Neural progenitor cell (in vitro differentiated cells): ENCODE results near the gene NEO1. TPM values are rescaled to one million over a fixed set of nuclear protein-coding genes. Genes with fewer than 3 reads are reported as not detected.

Source experiments
- DNase-seq: peaks from one replicate; pipeline ENCODE4 v3.0.0-alpha.2; 2016; ENCODE audit warnings: low spot score
- H2AFZ ChIP-seq: fragments of 200-600 bp; sonication (generic); replicated peaks from 2 replicates; pipeline ENCODE4 v1.6.1; 2016; ENCODE audit warnings: antibody characterized with exemption
- H3F3A ChIP-seq: fragments of 200-600 bp; sonication (generic); 2 replicates; pipeline ENCODE4 v1.6.1; 2016; ENCODE audit warnings: antibody characterized with exemption, low read depth
- H3K27ac ChIP-seq: fragments of 200-600 bp; sonication (generic); 2 replicates; pipeline ENCODE4 v1.5.1; 2016; ENCODE audit warnings: mild to moderate bottlenecking
- H3K27me3 ChIP-seq: fragments of 200-600 bp; sonication (generic); 2 replicates; pipeline ENCODE4 v1.6.1; 2016; ENCODE audit warnings: mild to moderate bottlenecking, moderate library complexity
- H3K36me3 ChIP-seq: fragments of 200-600 bp; sonication (generic); 2 replicates; pipeline ENCODE4 v1.5.1; 2016
- H3K4me1 ChIP-seq: fragments of 200-600 bp; sonication (generic); 2 replicates; pipeline ENCODE4 v1.6.1; 2016; ENCODE audit warnings: mixed run types
- H3K4me2 ChIP-seq: fragments of 200-600 bp; sonication (generic); 2 replicates; pipeline ENCODE4 v1.6.1; 2016
- H3K4me3 ChIP-seq: fragments of 200-600 bp; sonication (generic); 2 replicates; pipeline ENCODE4 v1.5.1; 2016
- H3K79me2 ChIP-seq: fragments of 200-600 bp; sonication (generic); 2 replicates; pipeline ENCODE4 v1.6.1; 2016; ENCODE audit warnings: low read depth
- H3K9ac ChIP-seq: fragments of 200-600 bp; sonication (generic); 2 replicates; pipeline ENCODE4 v1.6.1; 2016
- H3K9me3 ChIP-seq: fragments of 200-600 bp; sonication (generic); 2 replicates; pipeline ENCODE4 v1.5.1; 2016; ENCODE audit warnings: low read depth
- H4K20me1 ChIP-seq: fragments of 200-600 bp; sonication (generic); 2 replicates; pipeline ENCODE4 v1.6.1; 2016; ENCODE audit warnings: low read depth
- H3K27ac Mint-ChIP-seq: 3 replicates; pipeline ENCODE4 v1.8.0; 2021; ENCODE audit warnings: mixed read lengths
- H3K27me3 Mint-ChIP-seq: 2 replicates; pipeline ENCODE4 v1.8.0; 2022; ENCODE audit warnings: low read depth, mild to moderate bottlenecking, inconsistent platforms, moderate library complexity, mixed read lengths; ENCODE audit not compliant: insufficient read depth
- H3K36me3 Mint-ChIP-seq: 3 replicates; pipeline ENCODE4 v1.8.0; 2021; ENCODE audit warnings: mixed read lengths
- H3K4me1 Mint-ChIP-seq: 3 replicates; pipeline ENCODE4 v1.8.0; 2021; ENCODE audit warnings: mixed read lengths
- H3K4me3 Mint-ChIP-seq: 3 replicates; pipeline ENCODE4 v1.8.0; 2021; ENCODE audit warnings: mild to moderate bottlenecking, moderate library complexity, mixed read lengths
- H3K9me3 Mint-ChIP-seq: 3 replicates; pipeline ENCODE4 v1.8.0; 2020; ENCODE audit warnings: mixed read lengths
- EZH2 ChIP-seq: fragments of 200-600 bp; sonication (generic); IDR thresholded peaks from 2 replicates; pipeline ENCODE4 v1.6.1; 2017; ENCODE audit warnings: antibody characterized with exemption, mild to moderate bottlenecking, moderate library complexity
- EZH2phosphoT487 ChIP-seq: fragments of 200-600 bp; sonication (generic); IDR thresholded peaks from 2 replicates; pipeline ENCODE4 v1.6.1; 2017; ENCODE audit warnings: antibody characterized with exemption
- total RNA-seq: library from RNA; depleted of rRNA; stranded (reverse); fragments of >200 nt; gene quantifications from 2 replicates; pipeline ENCODE4 v1.2.3, GENCODE V29; 2015; ENCODE audit warnings: low replicate concordance
- TF ChIP-seq, protein P1 (sequence below): fragments of 200-600 bp; sonication (generic); IDR thresholded peaks from 2 replicates; pipeline ENCODE4 v1.5.1; 2017; ENCODE audit warnings: antibody characterized with exemption, mild to moderate bottlenecking

Gene NEO1
- total RNA-seq, 1 donor from 2014 or later, result 77.9 TPM

DNA sequence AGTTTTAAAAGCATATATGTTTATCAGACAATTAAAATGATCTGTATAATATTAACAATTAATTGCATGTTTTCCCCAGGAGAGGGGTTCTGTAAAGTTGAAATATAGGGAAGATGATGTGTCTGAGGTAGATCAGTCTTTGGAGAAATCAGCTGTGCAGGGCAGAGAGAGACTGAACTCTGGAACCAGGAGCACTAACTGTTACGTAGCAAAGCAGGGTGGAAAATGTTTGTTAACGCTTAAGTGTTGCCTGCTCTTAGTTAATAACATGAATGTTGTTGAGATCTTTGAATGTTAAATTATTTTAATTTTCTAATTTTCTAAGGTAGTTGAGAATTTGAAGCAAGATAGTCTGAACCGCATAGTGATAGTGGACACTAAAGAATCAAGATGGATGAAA lies 57.5 kb downstream of the NEO1 start:
- Mint-ChIP-seq H3K27ac (no peak overlapping the region), H3K36me3 (no peaks in the 10 kb centered on the region), H3K4me3 (no peak overlapping the region), H3K4me1 (peaks cover 10% of the 10 kb centered on the region), H3K27me3 (no peaks in the 10 kb centered on the region), H3K9me3 (no peaks in the 10 kb centered on the region)
- H3K36me3 ChIP-seq, result no peaks in the 10 kb centered on the region
- H3K4me3 ChIP-seq, result no peak overlapping the region
- H4K20me1 ChIP-seq, result peaks cover 60% of the 10 kb centered on the region
- no peak overlapping the region for H3K27ac ChIP-seq
- no peak overlapping the region for H3K4me2 ChIP-seq
- peaks cover 19% of the 10 kb centered on the region for H3K4me1 ChIP-seq
- H3K9ac ChIP-seq, result no peak overlapping the region
- TF ChIP-seq EZH2, result no peak
- TF ChIP-seq, protein P1, sequence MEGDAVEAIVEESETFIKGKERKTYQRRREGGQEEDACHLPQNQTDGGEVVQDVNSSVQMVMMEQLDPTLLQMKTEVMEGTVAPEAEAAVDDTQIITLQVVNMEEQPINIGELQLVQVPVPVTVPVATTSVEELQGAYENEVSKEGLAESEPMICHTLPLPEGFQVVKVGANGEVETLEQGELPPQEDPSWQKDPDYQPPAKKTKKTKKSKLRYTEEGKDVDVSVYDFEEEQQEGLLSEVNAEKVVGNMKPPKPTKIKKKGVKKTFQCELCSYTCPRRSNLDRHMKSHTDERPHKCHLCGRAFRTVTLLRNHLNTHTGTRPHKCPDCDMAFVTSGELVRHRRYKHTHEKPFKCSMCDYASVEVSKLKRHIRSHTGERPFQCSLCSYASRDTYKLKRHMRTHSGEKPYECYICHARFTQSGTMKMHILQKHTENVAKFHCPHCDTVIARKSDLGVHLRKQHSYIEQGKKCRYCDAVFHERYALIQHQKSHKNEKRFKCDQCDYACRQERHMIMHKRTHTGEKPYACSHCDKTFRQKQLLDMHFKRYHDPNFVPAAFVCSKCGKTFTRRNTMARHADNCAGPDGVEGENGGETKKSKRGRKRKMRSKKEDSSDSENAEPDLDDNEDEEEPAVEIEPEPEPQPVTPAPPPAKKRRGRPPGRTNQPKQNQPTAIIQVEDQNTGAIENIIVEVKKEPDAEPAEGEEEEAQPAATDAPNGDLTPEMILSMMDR, result no peak
- no peak for TF ChIP-seq EZH2phosphoT487
- H2AFZ ChIP-seq, result no peak overlapping the region
- no peaks in the 10 kb centered on the region for H3K27me3 ChIP-seq
- H3F3A ChIP-seq, result peaks cover 4% of the 10 kb centered on the region
- H3K79me2 ChIP-seq, result peaks cover 99% of the 10 kb centered on the region
- H3K9me3 ChIP-seq, result no peaks in the 10 kb centered on the region
- DNase-seq, result no peak

GRCh38 chr15:73110201-73110600 lies 57.9 kb downstream of the NEO1 start:
- Histone ChIP-seq H3K79me2 (peaks cover 99% of the 10 kb centered on the region), H3K4me2 (no peak overlapping the region), H3K4me1 (peaks cover 19% of the 10 kb centered on the region), H3K27ac (no peak overlapping the region), H3F3A (peaks cover 4% of the 10 kb centered on the region), H4K20me1 (peaks cover 57% of the 10 kb centered on the region), H3K9me3 (no peaks in the 10 kb centered on the region), H3K36me3 (no peaks in the 10 kb centered on the region), H2AFZ (no peak overlapping the region), H3K4me3 (no peak overlapping the region), H3K9ac (no peak overlapping the region), H3K27me3 (no peaks in the 10 kb centered on the region)
- H3K4me3 Mint-ChIP-seq, result no peak overlapping the region
- H3K27me3 Mint-ChIP-seq, result no peaks in the 10 kb centered on the region
- H3K9me3 Mint-ChIP-seq, result no peaks in the 10 kb centered on the region
- no peak for DNase-seq
- TF ChIP-seq, protein P1, result no peak
- no peak for TF ChIP-seq EZH2phosphoT487
- TF ChIP-seq EZH2, result no peak
- no peak overlapping the region for H3K27ac Mint-ChIP-seq
- peaks cover 10% of the 10 kb centered on the region for H3K4me1 Mint-ChIP-seq
- H3K36me3 Mint-ChIP-seq, result no peaks in the 10 kb centered on the region

DNA sequence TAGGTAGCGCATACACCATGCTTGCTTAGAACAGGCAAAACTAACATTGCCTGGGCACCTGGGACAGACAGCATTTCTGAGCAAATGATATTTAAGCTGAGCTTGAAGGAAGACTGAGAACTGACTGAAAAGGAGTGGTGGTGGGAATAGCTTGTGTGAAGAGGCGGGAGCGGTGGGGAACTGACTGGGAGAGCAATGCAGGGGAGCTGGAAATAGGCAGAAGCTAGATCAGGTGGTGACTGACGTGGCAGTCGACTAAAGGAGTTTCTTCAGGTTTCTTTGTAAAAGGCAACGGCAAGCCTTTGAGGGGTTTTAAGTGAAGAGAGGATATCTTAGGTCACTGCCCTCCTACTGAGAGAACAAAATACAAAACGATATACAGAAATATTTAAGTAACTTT lies 61.8 kb downstream of the NEO1 start:
- Mint-ChIP-seq H3K4me1 (peaks cover 4% of the 10 kb centered on the region), H3K27me3 (no peaks in the 10 kb centered on the region), H3K4me3 (no peak overlapping the region), H3K27ac (no peak overlapping the region), H3K9me3 (no peaks in the 10 kb centered on the region), H3K36me3 (peaks cover 15% of the 10 kb centered on the region)
- Histone ChIP-seq H3K27me3 (no peaks in the 10 kb centered on the region), H3K27ac (no peak overlapping the region), H3K4me3 (no peak overlapping the region), H3K4me1 (peaks cover 12% of the 10 kb centered on the region), H3K9me3 (no peaks in the 10 kb centered on the region), H2AFZ (no peak overlapping the region), H3K4me2 (peak overlapping the region; percentile 45), H4K20me1 (peaks cover 27% of the 10 kb centered on the region), H3K36me3 (no peaks in the 10 kb centered on the region), H3F3A (no peaks in the 10 kb centered on the region), H3K79me2 (peaks cover 61% of the 10 kb centered on the region), H3K9ac (no peak overlapping the region)
- peak; percentile 39 for DNase-seq
- TF ChIP-seq EZH2phosphoT487 (no peak), EZH2 (no peak)
- TF ChIP-seq, protein P1, result no peak
